Stimulated activated CD4-positive, alpha-beta T cell treated with anti-CD3 and anti-CD28 coated beads, Interleukin-15, amount 100 ng/mL, for 24 hours (primary cell): ENCODE data around the gene MYOM3.

Experiments used
- DNase-seq: peaks from one replicate; pipeline ENCODE4 v3.0.0-alpha.2; 2020

MYOM3 gene

DNA sequence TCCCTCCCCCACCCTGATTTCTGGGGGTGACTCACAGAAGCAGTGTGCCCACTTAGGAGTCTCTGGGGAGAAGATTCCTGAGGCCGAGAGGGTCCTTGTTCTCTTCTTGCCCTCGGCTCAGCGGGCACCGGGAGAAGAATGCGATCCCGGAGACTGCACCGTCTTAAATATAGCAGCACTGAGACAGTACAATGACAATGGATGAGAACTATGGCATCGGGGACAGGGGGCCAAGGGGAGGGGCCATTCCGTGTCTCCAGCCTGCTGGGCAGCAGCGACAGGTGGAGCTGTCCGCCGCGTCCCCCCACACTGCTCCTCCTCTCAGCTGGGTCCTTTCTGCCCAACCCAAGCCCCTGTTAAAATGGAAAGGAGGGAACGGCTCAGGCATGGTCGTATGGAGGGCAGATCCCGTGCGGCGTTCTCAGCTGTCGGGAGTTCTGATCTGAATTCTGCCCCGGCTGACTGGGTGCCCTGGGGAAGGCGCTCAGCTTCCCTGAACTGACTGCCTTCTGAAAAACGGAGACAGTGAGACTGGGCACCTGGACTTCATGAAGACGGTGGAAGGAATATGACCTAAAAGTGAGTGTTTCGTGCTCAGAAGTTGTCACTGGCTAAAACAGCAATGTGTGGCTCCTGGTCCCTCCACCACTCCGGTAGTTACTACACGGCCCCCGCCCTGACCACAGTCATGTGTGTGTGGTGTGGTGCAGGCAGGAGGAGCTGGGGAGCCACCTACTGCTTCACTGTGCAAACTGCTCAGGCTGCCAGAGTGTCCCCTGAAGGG is at the start of gene MYOM3:
Gene MYOM3 (minus strand): TSS at position 140 of the 784 bp plus-strand sequence. CDS start 3,499 bp downstream, outside the sequence.
- DNase-seq, result peak; percentile 70

DNA sequence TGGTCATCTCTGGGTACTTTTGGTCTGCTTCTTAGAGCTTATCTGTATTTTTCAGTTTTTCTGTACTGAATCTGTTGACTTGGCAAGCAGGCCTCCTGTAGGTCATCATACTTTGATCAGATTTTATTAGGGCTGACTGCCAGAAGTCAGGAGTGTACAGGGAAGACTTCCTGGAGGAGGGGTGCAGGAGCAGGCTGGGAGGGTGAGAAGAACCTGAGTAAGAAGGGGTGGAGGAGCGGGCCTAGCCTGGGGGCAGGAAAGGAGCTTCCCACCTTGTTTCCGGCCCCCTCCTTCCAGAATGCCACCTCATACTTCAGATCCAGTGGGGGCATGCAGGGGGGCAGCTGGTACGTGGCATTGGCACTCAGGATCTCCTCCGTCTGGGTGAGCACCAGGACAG is 49.3 kb upstream of the MYOM3 start:
- no peak for DNase-seq

DNA sequence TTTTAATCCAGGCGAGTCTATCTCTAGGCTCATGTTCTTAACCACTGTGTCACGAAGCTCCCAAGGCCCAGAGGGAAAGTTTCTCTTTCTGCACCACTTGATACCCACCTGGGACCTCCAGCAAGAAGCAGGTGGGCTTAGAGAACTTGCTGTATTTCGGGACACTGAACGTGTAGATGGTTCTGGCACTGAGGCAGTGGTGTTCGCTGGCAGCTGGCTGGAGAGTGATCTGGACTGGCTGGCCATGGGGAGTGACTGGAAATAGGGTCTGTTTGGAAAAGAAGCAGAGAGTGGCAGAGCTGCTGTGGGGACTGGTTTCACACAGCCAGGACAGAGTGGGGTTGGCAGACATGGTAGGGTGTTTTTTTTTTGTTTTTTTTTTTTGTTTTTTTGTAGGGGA is 47.4 kb upstream of the MYOM3 start:
- DNase-seq, result no peak

DNA sequence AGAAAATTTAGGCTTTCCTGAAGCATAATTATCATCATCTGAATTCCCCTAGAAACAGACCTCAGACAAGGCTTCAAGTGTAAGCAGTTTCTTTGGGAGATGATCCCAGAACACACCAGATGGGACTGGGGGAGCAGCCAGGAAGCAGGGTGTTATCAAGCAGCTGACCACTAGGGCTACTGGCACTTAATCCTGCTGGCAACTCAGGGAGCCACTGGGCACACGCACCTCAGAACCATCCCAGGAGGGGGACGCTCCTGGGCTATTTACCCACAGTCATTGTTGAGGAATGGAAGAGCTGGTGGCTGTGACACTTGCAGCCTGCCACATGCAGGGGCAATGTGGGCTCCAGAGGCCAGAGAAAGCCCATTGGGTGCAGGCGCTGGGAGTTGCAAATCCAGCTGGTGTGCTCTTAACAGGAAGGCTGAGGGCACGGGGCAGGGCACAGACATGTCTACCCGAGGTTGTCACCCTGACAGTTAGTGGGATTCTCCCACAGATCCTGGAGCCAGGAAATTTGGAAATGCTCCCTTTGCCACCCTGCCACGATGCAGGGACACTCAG is 46.1 kb upstream of the MYOM3 start:
- no peak for DNase-seq

DNA sequence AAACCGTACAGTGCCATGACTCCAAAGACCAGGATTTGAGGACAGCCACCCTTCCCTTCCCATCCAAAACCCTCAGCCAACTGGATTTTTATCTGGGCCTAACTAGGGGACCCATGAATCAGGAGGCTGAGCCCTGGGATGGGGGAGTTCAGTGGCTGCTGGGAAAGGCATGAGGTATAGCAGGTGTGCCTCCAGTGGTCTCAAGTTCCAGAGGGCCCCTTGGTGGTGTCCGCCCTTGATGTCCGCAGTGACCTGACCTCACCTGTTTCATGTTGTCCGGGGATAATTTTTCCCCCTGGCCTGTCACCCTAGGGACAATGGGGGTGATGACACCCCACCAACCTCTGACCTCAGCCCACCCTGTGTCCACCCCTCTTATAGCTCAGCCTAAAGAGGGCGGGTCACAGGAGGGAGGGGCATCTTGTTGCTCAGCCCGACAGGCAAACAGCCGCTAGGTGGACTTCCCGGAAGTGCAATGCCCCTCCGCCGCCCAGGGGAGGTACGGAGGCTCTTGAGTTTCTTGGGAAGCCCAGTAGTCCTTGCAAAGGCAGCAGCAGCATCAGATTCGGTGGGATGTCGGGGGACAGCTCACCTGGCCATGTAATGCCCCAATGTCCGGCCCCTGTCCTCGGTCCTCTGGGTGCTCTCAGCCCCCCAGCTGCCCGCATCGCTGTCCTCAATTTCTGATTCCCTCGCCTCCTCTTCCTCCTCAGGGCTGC is 44.8 kb upstream of the MYOM3 start:
- DNase-seq, result no peak

DNA sequence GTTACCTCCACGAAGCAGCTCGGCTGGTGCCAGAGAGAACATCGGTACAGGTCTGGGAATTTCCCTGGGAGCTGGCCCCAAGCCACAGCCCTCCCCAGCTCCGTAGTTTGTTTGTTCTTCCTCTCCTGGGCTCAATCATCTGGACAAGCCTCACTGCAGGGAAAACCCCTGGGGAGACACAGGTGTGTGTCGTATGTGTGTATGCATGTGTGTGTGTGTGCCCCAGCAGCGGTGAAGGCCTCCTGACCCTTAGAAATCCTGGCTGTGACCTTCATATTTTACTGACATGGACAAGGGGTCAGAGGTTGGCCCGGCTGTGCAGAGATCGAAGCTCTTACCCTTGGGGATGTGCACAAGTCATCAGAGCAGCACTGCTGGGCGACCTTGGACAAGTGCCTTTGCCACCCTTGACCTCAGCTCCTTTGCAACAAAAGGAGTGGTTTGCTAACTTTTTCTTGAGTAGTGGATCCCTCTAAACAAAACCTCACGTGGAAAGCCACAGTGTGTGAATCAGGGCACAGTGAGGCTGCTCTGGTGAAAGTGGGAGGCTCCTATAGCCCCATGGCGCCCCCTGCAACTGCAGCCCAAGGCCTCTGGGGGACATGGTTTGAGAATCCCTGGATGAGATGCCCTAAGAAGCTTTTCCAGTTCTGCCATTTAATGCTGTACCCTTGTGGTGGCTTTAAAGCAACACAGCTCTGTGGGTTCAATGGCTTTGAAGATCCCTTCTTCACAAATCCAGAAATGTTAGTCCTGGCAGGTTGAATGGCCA is 43.3 kb upstream of the MYOM3 start:
- peak; percentile 28 for DNase-seq

DNA sequence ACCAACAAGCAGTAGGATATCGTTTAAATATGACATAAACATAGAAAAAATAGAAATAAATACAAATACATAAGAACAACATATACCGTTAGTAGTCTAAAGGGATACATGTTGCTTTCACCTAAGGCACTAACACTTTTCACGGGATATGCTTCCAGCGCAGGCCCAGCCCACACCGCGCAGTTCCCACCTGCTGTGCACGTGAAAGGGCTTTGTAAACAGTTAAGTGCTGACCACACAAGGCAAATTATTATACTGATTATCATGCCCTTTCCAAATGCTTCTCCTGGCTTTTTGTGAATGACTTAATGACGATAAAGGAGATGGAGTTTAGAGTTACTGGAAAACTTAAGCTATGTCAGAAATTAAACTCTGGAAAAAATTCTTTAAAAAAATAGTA is 42.3 kb upstream of the MYOM3 start:
- DNase-seq, result no peak

DNA sequence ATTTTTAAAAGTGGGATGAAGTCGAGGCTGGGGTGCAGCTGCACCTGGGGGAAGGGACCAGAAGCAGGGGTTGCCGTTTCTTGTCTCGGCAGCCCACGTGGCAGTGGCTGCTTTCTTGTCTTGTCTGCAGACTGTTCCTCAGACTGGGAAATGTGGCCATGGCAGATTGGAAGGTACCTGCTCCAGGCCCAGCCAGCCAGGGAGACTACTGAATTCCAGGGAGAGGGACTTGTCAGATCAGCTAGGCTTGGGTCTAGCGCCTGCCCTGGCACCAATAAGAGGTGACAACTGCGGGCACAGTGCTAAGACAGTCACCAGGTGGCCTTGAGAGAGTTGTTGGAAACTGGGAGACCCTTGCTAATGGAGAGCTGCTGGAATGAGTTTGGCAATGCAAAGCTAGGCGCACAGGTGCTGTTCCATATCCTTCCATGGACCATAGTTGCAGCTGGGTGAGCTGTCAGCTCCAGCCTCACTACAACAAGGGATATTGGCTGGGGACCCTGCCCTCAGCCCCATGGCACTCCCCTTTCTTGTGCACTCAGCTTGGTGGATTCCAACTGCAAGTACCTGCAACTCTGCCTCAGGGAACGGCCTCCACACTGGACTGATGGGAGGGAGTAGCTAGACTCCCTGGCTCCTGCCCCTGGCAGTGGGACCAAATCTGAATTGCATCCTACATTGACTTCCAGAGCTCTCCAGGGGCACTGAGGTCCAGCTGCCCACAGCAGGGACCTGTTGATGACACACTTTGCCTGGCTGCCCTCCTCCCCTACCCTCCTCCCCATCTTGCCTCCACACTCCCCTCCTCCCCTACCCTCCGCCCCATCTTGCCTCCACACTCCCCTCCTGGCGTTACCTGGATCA is 40.9 kb upstream of the MYOM3 start:
- DNase-seq, result no peak

DNA sequence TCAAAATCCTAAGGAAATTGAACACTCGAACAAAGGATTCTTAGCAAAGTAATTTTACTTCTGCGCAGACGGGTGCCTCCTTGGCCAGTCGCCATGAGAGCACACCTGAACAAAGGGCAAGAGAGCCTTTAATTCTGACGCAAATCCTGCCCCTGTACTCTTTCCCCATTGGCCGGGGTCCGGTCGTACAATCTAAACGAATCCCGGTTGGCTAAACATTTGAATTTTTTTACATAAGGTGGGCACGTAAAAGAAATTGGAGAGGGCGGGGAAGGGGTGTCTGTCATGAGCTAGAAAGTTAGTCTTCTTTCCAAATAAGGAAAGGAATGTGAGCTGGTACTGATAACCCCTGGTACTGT is 39.2 kb upstream of the MYOM3 start:
- peak; percentile 6 for DNase-seq

DNA sequence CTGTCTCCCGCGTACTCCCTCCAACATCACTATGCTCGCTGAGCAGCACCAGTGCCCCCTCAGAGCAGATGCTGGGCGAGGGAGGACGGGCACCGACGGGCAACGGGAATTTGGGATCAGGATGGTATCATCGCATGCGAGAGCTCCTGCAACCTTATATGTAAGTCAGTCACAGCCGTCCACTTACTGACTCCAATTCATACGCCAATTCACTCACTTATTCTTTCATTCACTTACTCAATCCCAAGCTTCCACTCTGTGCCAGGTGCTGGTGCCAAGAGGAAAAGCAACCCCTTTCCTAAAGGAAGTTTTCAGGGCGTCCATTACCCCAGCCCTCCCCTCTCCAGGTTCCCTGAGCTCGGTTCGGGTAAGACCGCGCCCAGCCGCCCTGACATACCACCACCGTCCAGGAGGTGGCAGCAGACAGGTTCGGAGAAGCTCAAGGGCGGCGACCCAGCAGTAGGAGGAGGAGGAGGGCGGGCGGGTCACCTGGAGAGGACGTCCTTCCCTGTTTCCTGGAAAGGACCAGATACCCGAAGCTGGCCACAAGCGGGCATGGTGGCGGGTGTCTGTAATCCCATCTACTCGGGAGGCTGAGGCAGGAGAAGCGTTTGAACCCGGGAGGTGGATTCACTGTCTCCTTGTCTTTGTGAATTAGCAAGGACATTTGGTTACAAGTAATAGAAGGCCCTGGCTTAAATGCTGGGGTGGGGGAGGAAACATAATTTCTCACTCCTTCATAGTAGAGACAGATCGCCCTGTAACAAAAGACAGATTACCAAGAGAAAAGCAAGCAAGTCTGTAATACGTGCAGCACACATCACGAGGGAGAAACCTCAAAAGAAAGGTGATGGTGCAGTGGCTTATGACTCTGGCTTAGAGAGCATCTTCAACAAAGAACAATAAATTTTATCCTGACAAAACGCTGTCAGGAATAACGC is 38.6 kb upstream of the MYOM3 start:
- DNase-seq, result peak; percentile 93

DNA sequence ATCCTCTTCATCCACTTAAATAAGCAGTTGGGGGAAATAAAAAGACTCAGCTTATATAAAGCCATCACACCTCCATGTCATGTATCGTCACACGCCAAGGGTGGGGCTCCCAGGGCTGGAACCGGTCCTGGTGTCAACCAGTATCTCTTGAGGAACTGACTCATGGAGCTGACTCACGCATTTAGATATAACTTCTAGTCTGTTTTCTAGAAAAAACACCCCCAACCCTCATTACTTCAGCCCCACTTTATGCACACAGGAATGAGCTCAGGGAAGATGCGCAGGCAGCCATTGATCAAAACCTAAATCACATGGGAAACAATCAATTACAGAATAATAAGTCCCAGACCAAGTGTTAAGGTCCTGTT is 37.9 kb upstream of the MYOM3 start:
- peak; percentile 70 for DNase-seq

DNA sequence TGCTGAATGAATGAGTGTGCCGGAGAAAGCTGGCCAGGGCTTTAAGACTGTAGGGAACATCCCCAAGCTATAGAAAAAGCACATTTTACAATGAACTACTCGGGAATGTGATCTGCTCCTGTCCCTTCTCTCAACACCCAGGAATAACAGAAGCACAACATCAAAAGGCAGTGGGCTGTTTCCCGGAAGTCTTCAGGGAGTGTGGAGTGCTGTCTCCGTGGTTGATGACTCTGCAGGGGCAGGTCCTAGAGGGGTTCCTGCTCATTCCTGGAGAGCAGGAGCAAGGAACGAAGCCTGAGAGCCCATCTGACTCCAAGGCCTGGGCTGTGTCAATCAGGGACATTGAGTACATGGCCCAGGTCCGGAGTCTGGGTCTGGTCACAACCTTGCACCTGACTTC is 35.9 kb upstream of the MYOM3 start:
- no peak for DNase-seq

DNA sequence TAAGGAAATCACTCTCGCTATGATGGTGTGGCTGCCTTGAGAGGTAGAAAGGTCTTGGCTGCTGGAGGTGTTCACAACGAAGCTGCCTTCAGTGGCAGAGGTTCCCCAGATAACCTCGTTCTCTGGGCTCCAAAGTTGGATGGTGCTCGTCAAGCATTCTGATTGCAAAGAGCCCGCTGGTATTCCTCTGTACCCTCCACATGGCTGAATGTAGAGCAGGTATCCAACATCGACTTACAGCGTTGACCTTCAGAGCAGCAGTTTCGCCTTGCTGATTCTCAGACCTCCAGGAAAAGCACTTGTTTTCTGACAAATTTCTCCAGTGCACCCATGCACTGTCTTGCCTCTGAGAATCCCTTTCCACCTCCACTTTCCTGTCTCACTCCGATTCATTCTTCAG is 35.3 kb upstream of the MYOM3 start:
- DNase-seq, result no peak

DNA sequence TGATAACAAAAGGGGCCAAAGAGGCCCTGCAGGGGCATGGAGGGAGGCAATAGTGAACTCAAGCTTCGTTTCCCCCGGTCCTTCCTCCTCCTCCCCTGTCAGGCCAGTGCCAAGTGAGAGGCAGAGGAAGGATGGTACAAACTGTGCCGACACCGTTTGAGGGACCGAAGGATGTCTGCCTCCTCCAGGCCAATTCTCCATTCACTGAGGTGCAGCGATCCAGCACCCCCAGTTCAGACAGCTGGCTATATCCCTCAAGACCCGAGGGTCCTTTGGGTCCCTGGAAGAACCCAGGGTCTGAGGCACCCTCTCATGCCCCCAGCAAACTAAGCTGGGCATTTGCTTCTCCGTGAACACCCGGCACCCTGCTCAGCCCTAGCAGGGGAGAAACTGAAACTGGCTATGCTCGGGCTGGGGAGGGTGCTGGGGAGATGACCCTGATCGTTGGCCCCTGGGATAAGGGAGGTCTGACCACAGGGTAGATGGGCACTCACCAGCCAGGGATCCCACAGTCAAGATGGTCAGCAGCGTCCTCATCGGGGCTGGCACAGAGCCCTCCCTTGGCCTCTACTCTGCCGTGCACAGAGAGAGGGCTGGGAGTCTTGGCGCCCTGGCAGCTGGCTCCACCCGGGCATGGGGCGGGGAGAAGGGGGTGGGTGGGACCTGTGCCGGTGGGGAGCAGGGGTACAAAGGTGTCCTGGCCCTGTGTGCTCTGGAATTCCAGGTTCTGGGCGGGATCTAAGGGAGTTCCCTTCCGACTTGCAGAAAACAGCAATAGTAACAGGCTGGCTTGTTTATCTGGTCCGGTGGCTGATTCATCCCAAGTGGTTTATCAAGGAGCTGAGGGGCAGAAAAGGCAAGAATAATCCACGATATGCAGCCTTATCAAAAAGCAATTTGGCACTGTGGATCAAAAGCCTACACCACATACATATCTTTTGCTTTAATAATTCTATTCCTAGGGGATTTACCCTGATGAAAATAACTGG is 30.9 kb upstream of the MYOM3 start, which contains the start of gene IL22RA1:
Gene IL22RA1 (minus strand): TSS at position 595 of the 989 bp plus-strand sequence. CDS start 58 bp downstream, at position 537.
- no peak for DNase-seq

DNA sequence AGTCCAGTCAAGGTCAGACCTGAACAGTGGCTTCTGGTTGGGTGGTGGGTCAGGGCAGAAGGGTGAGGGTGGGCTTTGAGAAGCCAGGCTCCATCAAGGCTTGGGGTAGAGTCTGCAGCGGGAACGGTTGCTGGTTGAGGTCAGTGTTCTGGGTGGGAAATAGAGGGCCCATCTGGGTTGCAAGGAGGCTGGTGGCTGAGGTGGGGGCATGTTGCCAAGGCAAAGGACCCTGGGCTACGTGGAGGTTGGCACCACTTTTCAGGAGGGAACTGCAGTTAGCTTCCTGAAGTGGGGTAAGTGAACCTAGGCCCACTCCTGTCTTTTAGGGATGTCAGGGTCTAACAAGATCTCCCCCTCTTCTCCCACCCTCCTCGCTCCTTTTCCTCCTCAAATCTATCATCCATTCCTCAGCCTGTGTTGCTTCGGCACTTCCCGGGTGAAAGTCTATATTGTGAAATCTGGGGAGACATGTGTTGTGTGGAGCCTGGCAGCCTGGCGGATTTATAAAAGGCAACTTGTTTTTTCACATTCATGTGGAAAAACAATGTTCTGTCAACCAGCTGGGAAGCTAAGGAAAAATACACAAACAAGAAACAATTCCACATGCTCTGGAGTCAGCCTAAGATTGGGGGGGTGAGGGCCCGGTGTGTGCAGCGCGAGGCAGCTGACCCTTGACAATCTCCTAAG is 29.5 kb upstream of the MYOM3 start:
- DNase-seq, result no peak

DNA sequence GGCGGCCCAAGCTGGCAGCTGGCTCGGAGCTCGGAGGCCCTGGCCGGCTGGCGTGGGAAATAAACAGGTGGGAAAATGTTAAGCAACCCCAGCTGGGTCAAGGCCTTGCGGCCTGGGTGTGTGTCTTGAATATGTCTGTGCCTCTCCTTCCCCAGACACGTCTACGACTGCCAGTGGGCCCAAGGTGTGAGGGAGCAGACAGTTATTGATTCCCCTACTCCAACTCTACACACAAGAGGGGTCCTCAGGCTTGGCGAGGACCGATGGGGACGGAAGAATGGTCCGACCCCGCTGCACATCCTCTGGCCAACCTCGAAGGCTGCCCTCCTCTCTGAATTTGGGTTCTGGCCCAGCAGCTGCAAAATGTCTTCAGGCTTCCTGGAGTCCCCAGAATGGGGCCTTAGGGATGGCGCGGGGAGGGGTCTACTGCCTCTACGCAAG is 28.8 kb upstream of the MYOM3 start:
- no peak for DNase-seq

DNA sequence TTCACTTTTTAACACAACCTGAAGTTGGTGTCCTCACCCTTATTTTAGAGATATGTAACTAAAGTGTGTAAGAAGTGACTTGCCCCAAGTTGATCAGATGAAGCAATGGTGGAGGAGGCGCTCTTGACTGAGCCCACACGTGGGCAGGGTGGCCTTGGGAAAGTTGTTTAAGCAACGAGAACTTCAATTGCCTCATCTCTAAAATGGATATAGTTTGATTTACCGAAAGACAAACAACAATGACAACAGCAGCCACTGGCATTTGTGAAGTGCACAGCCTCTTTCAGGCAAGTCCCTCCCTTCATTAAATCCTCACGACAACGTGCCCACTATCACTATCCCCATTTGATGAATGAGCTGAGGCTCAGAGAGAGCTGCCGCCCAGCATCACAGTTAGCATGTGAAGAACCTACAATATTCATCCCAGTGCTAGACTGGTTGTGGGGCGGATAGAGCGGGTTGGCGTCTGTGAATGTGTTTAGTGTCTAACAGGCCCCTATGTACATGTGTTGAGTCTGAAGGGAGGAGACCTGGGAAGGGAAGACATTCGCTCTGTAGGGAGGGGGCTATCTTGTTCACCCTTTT is 28.0 kb upstream of the MYOM3 start:
- DNase-seq, result no peak

DNA sequence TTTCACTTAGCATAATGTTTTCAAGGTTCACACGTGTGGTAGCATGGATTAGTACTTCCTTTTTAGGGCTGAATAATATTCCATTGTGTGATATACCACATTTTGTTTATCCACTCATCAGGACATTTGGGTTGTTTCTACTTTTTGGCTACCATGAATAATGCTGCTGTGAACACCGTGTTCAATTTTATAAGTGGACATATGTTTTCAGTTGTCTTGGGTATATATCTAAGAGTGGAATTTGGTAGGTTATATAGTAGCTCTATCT is 27.2 kb upstream of the MYOM3 start:
- DNase-seq, result no peak
